Type B pancreatic cell (in vitro differentiated cells): Measurements from ENCODE around the gene C9orf50. TPM values are rescaled to one million over a fixed set of nuclear protein-coding genes. Genes with fewer than 3 reads are reported as not detected.
A peak's percentile ranks its signal among the peaks of the same experiment; 100 is the strongest.

Experiments
- DNase-seq: peaks from one replicate; pipeline ENCODE4 v3.0.0; 2021; ENCODE audit warnings: mixed read lengths; ENCODE audit not compliant: unreplicated experiment; ENCODE audit errors: extremely low spot score
- H3K27ac Mint-ChIP-seq: 2 replicates; pipeline ENCODE4 v1.8.0; 2021; ENCODE audit warnings: mild to moderate bottlenecking, mixed read lengths
- H3K27me3 Mint-ChIP-seq: 2 replicates; pipeline ENCODE4 v1.8.0; 2021; ENCODE audit warnings: mixed read lengths
- H3K36me3 Mint-ChIP-seq: 2 replicates; pipeline ENCODE4 v1.8.0; 2021; ENCODE audit warnings: mixed read lengths
- H3K4me1 Mint-ChIP-seq: one replicate; pipeline ENCODE4 v1.8.0; 2021; ENCODE audit warnings: mixed read lengths; ENCODE audit not compliant: unreplicated experiment
- H3K4me3 Mint-ChIP-seq: 2 replicates; pipeline ENCODE4 v1.8.0; 2021; ENCODE audit warnings: mild to moderate bottlenecking, mixed read lengths
- H3K9me3 Mint-ChIP-seq: 2 replicates; pipeline ENCODE4 v1.8.0; 2021; ENCODE audit warnings: mixed read lengths
- CTCF ChIP-seq: fragments of 200-600 bp; sonication (generic); conservative IDR thresholded peaks from 2 replicates; pipeline ENCODE4 v1.5.0; 2021; ENCODE audit warnings: antibody characterized with exemption, mild to moderate bottlenecking
- total RNA-seq: library from RNA; stranded (reverse); gene quantifications from 2 replicates; pipeline ENCODE4 v1.2.1, GENCODE V29; 2021; ENCODE audit warnings: low replicate concordance

The C9orf50 gene
- total RNA-seq, 1 donor from 2014 or later, result not detected

- Mint-ChIP-seq H3K36me3 (no peaks in the 10 kb centered on the region), H3K9me3 (no peaks in the 10 kb centered on the region), H3K27ac (peak overlapping the region; percentile 91), H3K27me3 (no peaks in the 10 kb centered on the region), H3K4me1 (peaks cover 35% of the 10 kb centered on the region), H3K4me3 (peak overlapping the region; percentile 47)
- no peak for DNase-seq
- no peak for TF ChIP-seq CTCF
These were observed 10.8 kb downstream of the C9orf50 start for GRCh38 chr9:129610213-129610472.

- Mint-ChIP-seq H3K36me3 (no peaks in the 10 kb centered on the region), H3K4me1 (peaks cover 37% of the 10 kb centered on the region), H3K4me3 (peak overlapping the region; percentile 93), H3K9me3 (no peaks in the 10 kb centered on the region), H3K27me3 (no peaks in the 10 kb centered on the region), H3K27ac (peak overlapping the region; percentile 91)
- TF ChIP-seq CTCF, result no peak
- DNase-seq, result no peak
These were observed 11.3 kb downstream of the C9orf50 start for GRCh38 chr9:129609486-129610212.

GRCh38 chr9:129608561-129609481 is 12.1 kb downstream of the C9orf50 start:
- Mint-ChIP-seq H3K4me1 (peaks cover 39% of the 10 kb centered on the region), H3K9me3 (no peaks in the 10 kb centered on the region), H3K27ac (peak overlapping the region; percentile 81), H3K36me3 (no peaks in the 10 kb centered on the region), H3K27me3 (no peaks in the 10 kb centered on the region), H3K4me3 (peak overlapping the region; percentile 60)
- DNase-seq, result no peak
- TF ChIP-seq CTCF, result no peak

- Mint-ChIP-seq H3K27me3 (no peaks in the 10 kb centered on the region), H3K36me3 (no peaks in the 10 kb centered on the region), H3K27ac (peak overlapping the region; percentile 87), H3K4me3 (no peak overlapping the region), H3K4me1 (peaks cover 37% of the 10 kb centered on the region), H3K9me3 (no peaks in the 10 kb centered on the region)
- TF ChIP-seq CTCF, result no peak
- DNase-seq, result no peak
These were observed 13.9 kb downstream of the C9orf50 start for GRCh38 chr9:129607027-129607387.

- H3K9me3 Mint-ChIP-seq, result no peaks in the 10 kb centered on the region
- H3K4me1 Mint-ChIP-seq, result peaks cover 37% of the 10 kb centered on the region
- H3K27ac Mint-ChIP-seq, result peak overlapping the region; percentile 36
- no peak overlapping the region for H3K4me3 Mint-ChIP-seq
- no peaks in the 10 kb centered on the region for H3K36me3 Mint-ChIP-seq
- no peaks in the 10 kb centered on the region for H3K27me3 Mint-ChIP-seq
- TF ChIP-seq CTCF, result no peak
- no peak for DNase-seq
These were observed 14.5 kb downstream of the C9orf50 start for GRCh38 chr9:129606161-129607026.
